ENCODE data around the gene TP53TG3D. TPM values are rescaled to one million over a fixed set of nuclear protein-coding genes. Genes with fewer than 3 reads are reported as not detected.
"Not testable (repeated sequence)": the region's sequence is repeated elsewhere in the genome, so short reads cannot be mapped to it uniquely, and the experiment has no call there.

Gene TP53TG3D, protein sequence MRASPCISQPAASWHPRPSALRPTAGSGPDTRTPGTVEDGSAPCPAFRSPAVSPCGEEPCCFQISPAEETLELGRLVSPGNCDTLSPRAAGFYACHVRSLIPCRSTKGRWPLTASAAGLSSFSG
- total RNA-seq: under 1 TPM; 0.54 to 0.66 TPM

DNA sequence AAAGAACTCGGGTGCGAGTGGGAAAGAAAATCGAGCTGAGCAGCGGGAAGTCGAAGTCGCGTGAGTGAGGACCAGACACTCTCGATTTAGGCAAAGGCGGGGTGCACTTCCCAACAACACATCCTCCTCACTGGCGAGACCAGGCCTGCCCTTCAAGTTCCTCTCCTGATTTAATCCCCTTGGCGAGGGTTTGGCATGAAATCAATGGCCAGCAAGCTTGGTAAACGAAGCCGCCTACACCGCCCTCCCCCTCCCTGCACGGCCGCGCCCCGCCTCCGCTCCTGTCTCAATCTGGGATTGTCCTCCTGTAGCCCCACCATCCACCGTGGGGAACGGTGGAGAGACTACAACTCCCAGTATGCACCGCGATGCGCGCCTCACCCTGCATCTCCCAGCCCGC is at the start of gene TP53TG3D:
Gene TP53TG3D, plus strand, starts transcription at position 301 of the 400 bp plus-strand sequence. Its CDS starts 68 bp downstream, at position 369.
- not testable (repeated sequence) for H3K36me3 Mint-ChIP-seq, DNase-seq, H3K27ac Mint-ChIP-seq, H3K27me3 Mint-ChIP-seq, H3K4me1 Mint-ChIP-seq, H3K9me3 Mint-ChIP-seq
- peak within 1 kb of the TSS; percentile 18 for H3K4me3 Mint-ChIP-seq

DNA sequence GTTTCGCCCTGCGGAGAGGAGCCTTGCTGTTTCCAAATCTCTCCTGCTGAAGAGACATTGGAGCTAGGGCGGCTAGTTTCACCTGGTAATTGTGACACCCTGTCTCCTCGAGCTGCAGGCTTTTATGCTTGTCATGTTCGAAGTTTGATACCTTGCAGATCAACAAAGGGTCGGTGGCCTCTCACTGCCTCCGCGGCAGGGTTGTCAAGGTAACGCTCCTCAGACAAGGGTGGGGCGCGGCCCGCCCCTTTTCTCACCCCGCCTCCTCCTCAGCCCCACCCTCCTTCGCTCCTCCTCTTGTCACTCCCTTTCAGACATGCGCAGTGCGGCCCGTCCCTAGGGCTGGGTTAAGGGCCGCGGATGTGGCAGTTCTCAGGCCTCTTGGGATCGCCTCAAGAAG is 421 bp downstream of the TP53TG3D start:
- H3K4me1 Mint-ChIP-seq: not testable (repeated sequence)
- peak overlapping the region; percentile 18 for H3K4me3 Mint-ChIP-seq
- DNase-seq: peak; percentile 6

DNA sequence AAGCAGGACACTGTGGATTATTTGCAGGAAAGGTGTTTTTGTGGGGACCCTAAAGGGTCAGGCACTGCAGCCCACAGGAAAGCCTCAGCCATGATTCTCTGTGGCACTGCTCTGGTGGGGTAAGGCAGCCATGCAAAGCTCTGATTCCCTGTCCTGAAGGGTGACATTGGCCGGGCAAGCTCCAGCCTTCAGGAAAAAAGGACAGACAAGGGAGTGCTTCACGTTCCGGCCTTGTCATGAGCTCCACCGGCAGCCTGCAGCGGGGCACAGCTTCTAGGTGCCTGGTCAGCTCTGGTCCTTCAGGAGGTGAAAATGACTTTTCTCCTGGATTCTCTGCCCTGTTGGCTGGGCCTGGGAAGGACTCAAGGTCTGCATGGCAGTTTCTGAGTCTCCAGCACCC is 8.4 kb downstream of the TP53TG3D start:
- not testable (repeated sequence) for H3K27me3 Mint-ChIP-seq

More for the DNA sequence above, 421 bp downstream of the TP53TG3D start:
- H3K27me3 Mint-ChIP-seq, H3K36me3 Mint-ChIP-seq, H3K9me3 Mint-ChIP-seq, H3K27ac Mint-ChIP-seq: not testable (repeated sequence)

DNA sequence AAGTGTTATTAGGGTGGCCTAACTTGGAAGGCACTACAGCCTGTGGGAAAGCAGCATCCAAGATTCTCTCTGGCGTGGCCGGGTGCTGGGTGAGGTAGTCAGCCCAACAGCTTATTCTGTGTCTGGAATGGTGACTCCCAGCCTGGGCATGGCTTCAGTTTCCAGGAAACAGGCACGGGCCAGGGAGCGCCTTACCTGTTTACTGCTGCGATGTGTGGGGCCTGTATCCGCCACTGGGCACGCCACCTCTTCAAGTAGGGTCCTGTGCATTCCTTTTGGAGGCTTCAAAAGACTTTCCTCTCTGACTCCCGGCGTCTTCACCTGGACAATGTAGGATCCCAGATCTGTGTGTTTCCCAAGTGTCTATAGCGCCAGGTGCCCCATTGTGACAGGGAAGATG is 10.5 kb downstream of the TP53TG3D start:
- H3K27me3 Mint-ChIP-seq, H3K27ac Mint-ChIP-seq, H3K36me3 Mint-ChIP-seq, H3K4me1 Mint-ChIP-seq, DNase-seq, H3K9me3 Mint-ChIP-seq, H3K4me3 Mint-ChIP-seq: not testable (repeated sequence)

More for the DNA sequence above, 8.4 kb downstream of the TP53TG3D start:
- H3K9me3 Mint-ChIP-seq, H3K4me3 Mint-ChIP-seq, H3K4me1 Mint-ChIP-seq, DNase-seq, H3K36me3 Mint-ChIP-seq, H3K27ac Mint-ChIP-seq: not testable (repeated sequence)

DNA sequence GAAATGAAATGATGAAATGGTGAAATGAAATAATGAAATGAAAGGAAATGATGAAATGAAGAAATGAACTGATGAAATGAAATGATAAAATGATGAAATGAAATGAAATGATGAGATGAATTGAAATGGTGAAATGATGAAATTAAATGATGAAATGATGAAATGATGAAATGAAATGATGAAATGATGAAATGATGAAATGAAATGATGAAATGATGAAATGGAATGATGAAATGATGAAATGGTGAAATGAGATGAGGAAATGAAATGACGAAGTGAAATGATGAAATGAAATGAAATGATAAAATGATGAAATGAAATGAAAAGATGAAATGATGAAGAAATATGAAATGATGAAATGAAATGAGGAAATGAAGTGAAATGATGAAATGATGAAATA is 28.8 kb downstream of the TP53TG3D start:
- H3K4me3 Mint-ChIP-seq, H3K4me1 Mint-ChIP-seq, H3K27me3 Mint-ChIP-seq, H3K36me3 Mint-ChIP-seq, DNase-seq, H3K9me3 Mint-ChIP-seq: not testable (repeated sequence)
- H3K27ac Mint-ChIP-seq: peak overlapping the region; percentile 73

DNA sequence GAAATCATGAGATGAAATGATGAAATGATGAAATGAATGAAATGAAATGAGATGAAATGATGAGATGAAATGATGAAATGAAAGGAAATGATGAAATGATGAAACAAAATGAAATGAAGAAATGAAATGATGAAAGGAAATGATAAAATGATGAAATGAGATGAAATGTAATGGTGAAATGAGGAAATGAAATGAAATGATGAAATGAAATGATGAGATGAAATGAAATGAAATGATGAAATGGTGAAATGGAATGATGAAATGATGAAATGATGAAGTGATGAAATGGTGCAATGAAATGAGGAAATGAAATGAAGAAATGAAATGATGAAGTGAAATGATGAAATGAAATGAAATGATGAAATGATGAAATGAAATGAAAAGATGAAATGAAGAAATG is 29.9 kb downstream of the TP53TG3D start:
- H3K4me1 Mint-ChIP-seq, DNase-seq, H3K27me3 Mint-ChIP-seq, H3K36me3 Mint-ChIP-seq, H3K27ac Mint-ChIP-seq, H3K4me3 Mint-ChIP-seq, H3K9me3 Mint-ChIP-seq: not testable (repeated sequence)

DNA sequence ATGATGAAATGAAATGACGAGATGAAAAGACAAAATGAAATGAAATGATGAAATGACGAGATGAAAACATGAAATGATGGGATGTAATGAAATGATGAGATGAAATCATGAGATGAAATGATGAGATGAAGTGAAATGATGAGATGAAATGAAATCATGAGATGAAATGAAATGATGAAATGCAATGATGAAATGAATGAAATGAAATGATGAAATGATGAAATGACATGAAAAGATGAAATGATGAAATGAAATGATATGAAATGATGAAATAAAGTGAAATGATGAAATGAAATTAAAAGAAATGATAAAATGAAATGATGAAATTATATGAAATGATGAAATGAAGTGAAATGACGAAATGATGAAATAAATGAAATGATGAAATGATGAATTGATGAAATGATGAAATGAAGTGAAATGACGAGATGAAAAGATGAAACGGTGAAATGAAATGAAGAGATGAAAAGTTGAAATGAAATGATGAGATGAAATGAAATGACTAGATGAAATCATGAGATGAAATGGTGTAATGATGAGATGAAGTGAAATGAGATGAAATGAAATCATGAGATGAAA is 30.9 kb downstream of the TP53TG3D start:
- H3K36me3 Mint-ChIP-seq, H3K4me3 Mint-ChIP-seq, H3K9me3 Mint-ChIP-seq: not testable (repeated sequence)

DNA sequence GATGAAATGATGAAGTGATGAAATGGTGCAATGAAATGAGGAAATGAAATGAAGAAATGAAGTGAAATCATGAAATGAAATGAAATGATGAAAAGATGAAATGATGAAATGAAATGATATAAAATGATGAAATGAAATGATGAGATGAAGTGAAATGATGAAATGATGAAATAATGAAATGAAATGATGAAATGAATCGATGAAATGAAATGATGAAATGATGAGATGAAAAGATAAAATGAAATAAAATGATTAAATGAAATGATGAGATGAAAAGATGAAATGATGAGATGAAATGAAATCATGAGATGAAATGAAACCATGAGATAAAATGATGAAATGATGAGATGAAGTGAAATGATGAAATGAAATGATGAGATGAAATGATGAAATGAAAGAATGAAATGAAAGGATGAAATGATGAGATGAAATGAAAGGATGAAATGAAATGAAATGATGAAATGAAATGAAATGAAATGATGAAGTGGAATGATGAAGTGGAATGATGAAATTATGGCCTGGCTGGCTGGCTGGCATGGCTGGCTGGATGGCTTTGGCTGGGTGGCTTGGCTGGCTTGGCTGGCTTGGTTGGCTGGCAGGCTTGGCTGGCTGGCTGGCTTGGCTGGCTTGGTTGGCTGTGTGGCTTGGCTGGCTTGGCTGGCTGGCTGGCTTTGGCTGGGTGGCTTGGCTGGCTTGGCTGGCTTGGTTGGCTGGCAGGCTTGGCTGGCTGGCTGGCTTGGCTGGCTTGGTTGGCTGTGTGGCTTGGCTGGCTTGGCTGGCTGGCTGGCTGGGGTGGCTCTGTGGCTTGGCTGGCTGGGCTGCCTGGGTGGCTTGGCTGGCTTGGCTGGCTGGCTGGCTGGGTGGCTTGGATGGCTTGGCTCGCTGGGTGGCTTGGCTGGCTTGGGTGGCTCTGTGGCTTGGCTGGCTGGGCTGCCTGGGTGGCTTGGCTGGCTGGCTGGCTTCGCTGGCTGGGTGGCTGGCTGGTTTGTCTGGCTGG is 32.0 kb downstream of the TP53TG3D start:
- not testable (repeated sequence) for H3K36me3 Mint-ChIP-seq, H3K27ac Mint-ChIP-seq, H3K27me3 Mint-ChIP-seq, H3K4me1 Mint-ChIP-seq, H3K4me3 Mint-ChIP-seq, H3K9me3 Mint-ChIP-seq, DNase-seq

More for the DNA sequence above, 30.9 kb downstream of the TP53TG3D start:
- not testable (repeated sequence) for H3K27ac Mint-ChIP-seq, H3K27me3 Mint-ChIP-seq, H3K4me1 Mint-ChIP-seq, DNase-seq

DNA sequence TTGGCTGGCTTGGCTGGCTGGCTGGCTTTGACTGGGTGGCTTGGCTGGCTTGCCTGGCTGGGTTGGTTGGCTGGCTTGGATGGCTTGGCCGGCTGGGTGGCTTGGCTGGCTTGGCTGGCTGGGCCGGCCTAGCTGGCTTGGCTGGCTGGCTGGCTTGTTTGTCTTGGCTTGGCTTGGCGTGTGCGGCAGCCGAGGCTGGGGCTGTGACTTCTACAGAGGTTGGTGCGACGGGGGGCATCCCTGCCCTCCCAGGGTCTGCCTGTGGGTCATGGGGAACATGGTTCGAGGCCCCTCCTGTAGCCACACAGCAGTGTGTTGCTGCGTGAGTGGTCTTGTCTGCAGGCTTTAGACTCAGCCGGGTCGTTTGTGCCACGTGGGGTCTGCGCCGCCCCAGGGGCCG is 33.1 kb downstream of the TP53TG3D start:
- DNase-seq, H3K36me3 Mint-ChIP-seq, H3K4me1 Mint-ChIP-seq, H3K4me3 Mint-ChIP-seq, H3K27me3 Mint-ChIP-seq, H3K27ac Mint-ChIP-seq, H3K9me3 Mint-ChIP-seq: not testable (repeated sequence)

DNA sequence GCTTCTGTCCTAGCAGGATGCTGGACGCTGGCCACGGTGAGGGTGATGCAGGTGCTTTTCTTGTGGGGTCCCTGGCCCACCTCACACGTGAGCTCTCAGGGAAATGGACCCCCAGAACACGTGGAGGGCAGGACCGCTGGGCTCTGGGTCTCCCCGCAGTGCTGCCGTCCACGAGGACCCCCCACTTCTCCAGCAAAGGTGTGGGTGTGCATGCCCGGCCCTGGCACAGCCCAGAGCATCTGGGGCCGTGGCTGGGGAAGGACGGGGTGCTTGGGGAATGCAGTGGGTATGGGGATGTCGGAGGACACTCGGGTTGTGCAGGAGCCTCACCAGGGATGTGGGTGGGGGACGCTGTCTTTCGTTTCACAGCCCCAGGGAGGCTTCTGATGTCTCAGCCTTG is 34.7 kb downstream of the TP53TG3D start:
- DNase-seq, H3K4me3 Mint-ChIP-seq, H3K9me3 Mint-ChIP-seq, H3K27ac Mint-ChIP-seq, H3K27me3 Mint-ChIP-seq, H3K36me3 Mint-ChIP-seq, H3K4me1 Mint-ChIP-seq: not testable (repeated sequence)

DNA sequence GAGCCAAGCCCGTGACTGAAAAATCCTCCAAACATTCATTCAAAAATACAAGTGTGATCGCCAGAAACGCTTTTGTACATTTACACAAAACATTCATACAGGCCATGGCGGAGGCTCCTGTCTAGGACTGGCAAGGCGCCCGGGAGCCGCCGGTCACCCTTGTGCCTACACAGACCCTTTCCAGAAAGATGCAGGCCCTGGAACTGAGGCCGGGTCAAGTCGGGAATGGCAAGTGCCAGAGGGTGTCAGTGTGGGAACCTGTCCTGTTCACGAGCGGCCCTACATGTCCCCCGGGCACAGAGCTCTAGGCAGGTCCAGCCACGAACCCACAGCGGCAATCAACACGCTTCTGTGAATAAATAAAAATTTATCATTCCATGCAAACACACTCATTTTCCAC is 36.1 kb downstream of the TP53TG3D start:
- H3K27ac Mint-ChIP-seq, H3K4me1 Mint-ChIP-seq, H3K9me3 Mint-ChIP-seq, H3K27me3 Mint-ChIP-seq, H3K36me3 Mint-ChIP-seq, H3K4me3 Mint-ChIP-seq, DNase-seq: not testable (repeated sequence)

DNA sequence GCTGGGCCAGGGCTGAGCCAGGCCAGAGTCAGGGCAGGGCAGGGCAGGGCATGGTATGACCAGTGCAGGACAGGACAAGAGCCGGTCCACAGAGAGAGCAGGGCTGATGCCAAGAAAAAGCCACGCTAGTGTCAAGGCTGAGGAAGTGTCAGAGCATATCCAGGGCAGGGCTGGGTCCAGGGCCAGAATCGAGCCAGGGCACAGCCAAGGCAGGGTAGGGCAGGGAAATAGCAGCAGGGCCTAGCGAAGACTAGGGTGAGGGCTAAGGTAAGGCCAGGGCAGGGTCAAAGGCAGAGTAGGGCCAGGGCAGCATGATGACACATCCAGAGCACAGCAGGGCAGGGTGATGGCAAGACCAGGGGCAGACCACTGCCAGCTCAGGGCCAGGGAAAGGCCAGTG is 49.7 kb downstream of the TP53TG3D start:
- H3K4me3 Mint-ChIP-seq, H3K27me3 Mint-ChIP-seq, DNase-seq, H3K27ac Mint-ChIP-seq, H3K9me3 Mint-ChIP-seq, H3K4me1 Mint-ChIP-seq, H3K36me3 Mint-ChIP-seq: not testable (repeated sequence)
